GM06990 (cell line): ENCODE data around the gene SUMO3.

ENCODE experiments used
- DNase-seq: peaks from one replicate; pipeline ENCODE4 v3.0.0-alpha.2; 2011; ENCODE audit not compliant: insufficient read length; ENCODE audit errors: extremely low read depth
- H3K27me3 ChIP-seq: replicated peaks from 2 replicates; pipeline ENCODE4 v1.6.0; 2011; ENCODE audit warnings: low read length; ENCODE audit not compliant: control insufficient read depth, insufficient read depth
- H3K36me3 ChIP-seq: 2 replicates; pipeline ENCODE4 v1.5.1; 2011; ENCODE audit warnings: low read length; ENCODE audit not compliant: control insufficient read depth, insufficient read depth
- H3K4me3 ChIP-seq: replicated peaks from 2 replicates; pipeline ENCODE4 v1.5.1; 2011; ENCODE audit warnings: low read depth, mild to moderate bottlenecking, control low read depth, low read length
- TF ChIP-seq, protein P1 (sequence below): IDR thresholded peaks from 2 replicates; pipeline ENCODE4 v1.5.1; 2011; ENCODE audit warnings: low read length, control low read depth, mild to moderate bottlenecking, inconsistent platforms; ENCODE audit not compliant: insufficient read depth, poor library complexity, severe bottlenecking

The SUMO3 gene

DNA sequence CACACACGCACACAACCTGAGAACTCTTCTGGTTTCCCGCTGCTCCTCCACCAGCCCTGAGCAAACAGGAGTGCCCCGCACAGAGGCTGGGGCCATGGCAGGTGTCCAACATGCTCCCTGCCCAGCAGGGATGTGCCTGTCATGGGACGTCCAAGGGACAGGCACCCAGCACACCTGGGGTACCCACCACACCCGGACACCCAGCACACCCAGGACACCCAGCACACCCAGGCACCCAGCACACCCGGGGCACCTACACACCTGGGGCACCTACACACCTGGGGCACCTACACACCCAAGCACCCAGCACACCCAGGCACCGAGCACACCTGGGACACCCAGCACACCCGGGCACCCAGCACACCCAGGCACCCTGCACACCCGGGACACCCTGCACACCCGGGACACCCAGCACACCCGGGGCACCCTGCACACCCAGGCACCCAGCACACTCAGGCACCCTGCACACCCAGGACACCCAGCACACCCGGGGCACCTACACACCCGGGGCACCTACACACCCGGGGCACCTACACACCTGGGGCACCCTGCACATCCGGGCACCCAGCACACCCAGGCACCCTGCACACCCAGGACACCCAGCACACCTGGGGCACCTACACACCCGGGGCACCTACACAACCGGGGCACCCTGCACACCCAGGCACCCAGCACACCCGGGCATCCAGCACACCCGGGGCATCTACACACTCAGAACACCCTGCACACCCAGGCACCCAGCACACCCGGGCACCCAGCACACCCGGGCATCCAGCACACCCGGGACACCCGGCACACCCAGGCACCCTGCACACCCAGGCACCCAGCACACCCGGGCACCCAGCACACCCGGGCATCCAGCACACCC is 54.2 kb downstream of the SUMO3 start:
- no peak overlapping the region for H3K4me3 ChIP-seq
- TF ChIP-seq, protein P1, sequence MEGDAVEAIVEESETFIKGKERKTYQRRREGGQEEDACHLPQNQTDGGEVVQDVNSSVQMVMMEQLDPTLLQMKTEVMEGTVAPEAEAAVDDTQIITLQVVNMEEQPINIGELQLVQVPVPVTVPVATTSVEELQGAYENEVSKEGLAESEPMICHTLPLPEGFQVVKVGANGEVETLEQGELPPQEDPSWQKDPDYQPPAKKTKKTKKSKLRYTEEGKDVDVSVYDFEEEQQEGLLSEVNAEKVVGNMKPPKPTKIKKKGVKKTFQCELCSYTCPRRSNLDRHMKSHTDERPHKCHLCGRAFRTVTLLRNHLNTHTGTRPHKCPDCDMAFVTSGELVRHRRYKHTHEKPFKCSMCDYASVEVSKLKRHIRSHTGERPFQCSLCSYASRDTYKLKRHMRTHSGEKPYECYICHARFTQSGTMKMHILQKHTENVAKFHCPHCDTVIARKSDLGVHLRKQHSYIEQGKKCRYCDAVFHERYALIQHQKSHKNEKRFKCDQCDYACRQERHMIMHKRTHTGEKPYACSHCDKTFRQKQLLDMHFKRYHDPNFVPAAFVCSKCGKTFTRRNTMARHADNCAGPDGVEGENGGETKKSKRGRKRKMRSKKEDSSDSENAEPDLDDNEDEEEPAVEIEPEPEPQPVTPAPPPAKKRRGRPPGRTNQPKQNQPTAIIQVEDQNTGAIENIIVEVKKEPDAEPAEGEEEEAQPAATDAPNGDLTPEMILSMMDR, result no peak
- H3K36me3 ChIP-seq, result peaks cover 6% of the 10 kb centered on the region
- no peak for DNase-seq
- no peaks in the 10 kb centered on the region for H3K27me3 ChIP-seq

DNA sequence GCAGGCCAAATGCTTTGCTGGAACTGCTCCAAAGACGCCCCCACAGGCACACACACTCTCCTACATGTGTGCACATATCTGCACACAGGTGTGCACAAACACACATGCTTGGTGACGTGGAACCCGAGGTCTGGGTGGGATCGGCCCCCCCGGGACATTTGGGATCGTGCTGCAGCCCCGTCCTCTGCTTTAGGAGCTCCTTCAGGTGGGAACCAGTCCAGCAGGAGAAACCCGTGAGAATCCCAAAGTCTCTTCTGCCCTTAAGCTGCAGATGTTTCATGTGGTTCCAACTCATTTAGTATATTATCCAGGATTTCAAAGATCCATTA is 54.8 kb downstream of the SUMO3 start:
- no peak for DNase-seq
- TF ChIP-seq, protein P1, result no peak
- Histone ChIP-seq H3K36me3 (peaks cover 2% of the 10 kb centered on the region), H3K27me3 (no peaks in the 10 kb centered on the region), H3K4me3 (no peak overlapping the region)

DNA sequence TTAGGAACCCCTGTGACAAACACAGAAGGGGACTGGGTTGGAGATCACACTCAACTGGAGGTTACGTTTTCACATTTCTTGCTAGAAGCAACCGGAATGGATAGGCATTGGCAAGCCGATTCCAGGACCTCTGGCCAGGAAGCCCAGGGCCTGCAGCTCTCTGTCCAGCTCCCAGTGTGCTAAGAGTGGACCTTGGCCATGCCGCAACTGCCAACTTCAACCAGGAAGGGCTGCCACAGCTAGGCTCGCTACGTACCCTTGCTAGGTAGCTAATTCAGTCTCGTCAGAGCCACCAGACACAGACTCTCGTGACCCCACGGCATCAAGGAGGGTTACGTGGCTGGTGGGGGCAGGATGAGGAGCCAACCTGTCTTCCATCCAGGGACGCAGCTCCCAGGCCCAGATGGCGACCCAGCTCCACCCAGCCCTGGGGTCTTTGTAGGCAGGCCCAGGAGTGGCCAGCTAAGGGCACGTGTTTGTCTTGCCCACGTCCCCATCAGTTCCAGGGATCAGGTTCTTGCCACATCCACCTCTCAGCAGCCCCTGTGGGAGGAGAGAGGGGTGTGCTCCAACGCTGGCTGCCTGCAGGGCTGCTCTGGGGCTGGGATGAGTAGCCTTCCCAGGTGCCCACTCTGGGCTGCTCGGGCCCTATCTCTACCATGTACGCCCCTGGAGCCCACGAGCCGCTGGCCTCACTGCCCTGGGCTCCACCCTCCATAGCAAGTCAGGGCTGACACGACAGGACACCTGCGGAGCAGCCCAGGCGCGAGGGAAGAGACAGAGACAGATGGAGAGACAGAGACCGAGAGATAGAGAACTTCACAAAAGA is 55.4 kb downstream of the SUMO3 start:
- no peak for DNase-seq
- H3K4me3 ChIP-seq, result no peak overlapping the region
- no peaks in the 10 kb centered on the region for H3K27me3 ChIP-seq
- TF ChIP-seq, protein P1, result no peak
- H3K36me3 ChIP-seq, result no peaks in the 10 kb centered on the region; the same call in 1 of the 2 replicates

DNA sequence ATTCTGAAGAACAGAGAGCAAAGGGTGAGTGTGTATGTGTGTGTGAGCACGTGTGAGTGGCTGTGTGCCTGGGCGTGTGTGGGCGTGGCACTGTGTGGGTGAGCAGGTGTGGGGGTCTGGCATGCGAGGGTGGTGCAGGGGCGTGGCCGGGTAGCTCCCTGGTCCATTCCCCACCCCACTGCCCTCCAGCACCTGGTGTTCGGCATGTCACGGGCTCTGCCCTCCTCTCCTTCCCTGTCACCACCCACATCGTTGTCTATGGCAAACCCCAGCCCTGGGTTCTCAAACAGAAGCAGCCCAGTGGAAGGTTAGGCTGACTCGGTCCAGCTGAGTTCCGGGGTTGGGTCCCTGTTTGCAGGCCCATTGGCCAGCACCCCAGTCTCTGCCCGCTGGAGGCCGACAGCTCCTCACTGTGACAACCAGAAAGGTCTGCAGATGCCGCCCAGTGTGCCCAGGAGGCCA is 56.1 kb downstream of the SUMO3 start:
- DNase-seq, result no peak
- Histone ChIP-seq H3K27me3 (no peaks in the 10 kb centered on the region), H3K36me3 (no peaks in the 10 kb centered on the region; the same call in 1 of the 2 replicates), H3K4me3 (no peak overlapping the region)
- TF ChIP-seq, protein P1, result no peak

DNA sequence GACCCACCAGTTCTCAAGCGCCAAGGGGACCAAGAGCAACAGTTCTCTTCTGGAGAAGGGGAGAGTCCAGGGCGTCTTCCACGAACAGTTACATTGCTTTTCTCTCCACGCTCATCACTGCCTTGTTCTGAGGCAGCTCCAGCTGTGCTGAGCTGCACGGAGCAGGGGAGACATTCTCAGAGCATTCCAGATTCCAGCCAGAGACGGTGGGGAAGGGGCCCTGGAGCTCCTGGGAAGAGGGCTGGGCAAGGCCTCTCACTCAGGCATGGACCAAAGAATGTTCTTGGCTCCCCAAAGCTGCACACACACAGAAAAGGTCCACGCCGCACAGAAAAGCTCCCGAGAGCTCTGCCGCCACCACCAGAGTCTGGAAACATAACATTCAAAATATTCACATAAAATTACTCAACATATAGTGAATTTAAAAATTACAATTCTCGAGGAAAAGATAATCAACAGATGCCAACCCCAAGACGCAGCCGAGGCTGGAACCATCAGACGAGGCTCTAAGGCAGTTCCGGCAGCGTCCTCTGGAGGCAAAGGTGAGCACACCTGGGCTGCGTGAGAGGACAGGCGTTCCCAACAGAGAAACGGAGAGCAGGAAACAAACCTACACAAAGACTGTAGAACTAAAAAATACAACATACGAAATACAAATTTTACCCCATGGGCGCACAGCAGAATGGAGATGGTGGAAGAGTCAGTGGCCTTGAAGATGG is 56.7 kb downstream of the SUMO3 start:
- no peak for DNase-seq

More for the DNA sequence above, 56.7 kb downstream of the SUMO3 start:
- no peaks in the 10 kb centered on the region for H3K36me3 ChIP-seq
- no peaks in the 10 kb centered on the region for H3K27me3 ChIP-seq
- H3K4me3 ChIP-seq, result no peak overlapping the region
- TF ChIP-seq, protein P1, result peak; percentile 54
